Loucy (cell line): ENCODE data around the gene NADK.
"Not testable (repeated sequence)": the region's sequence is repeated elsewhere in the genome, so short reads cannot be mapped to it uniquely, and the experiment has no call there.

Source experiments
- H2AFZ ChIP-seq: fragments of 200-600 bp; sonication (generic); 2 replicates; pipeline ENCODE4 v1.6.0; 2016; ENCODE audit warnings: antibody characterized with exemption, mild to moderate bottlenecking, low read length, moderate library complexity
- H3F3A ChIP-seq: fragments of 200-600 bp; 2 replicates; pipeline ENCODE4 v1.6.0; 2016; ENCODE audit warnings: antibody characterized with exemption, low read depth, mild to moderate bottlenecking
- H3K27me3 ChIP-seq: fragments of 200-600 bp; sonication (generic); 2 replicates; pipeline ENCODE4 v1.6.1; 2014; ENCODE audit warnings: low read length, mild to moderate bottlenecking; ENCODE audit not compliant: insufficient read depth, poor library complexity, severe bottlenecking
- H3K36me3 ChIP-seq: fragments of 200-600 bp; sonication (generic); 2 replicates; pipeline ENCODE4 v1.6.1; 2016; ENCODE audit warnings: low read length; ENCODE audit not compliant: insufficient read depth
- H3K4me1 ChIP-seq: fragments of 200-600 bp; sonication (generic); 2 replicates; pipeline ENCODE4 v1.5.1; 2014; ENCODE audit warnings: low read length, mild to moderate bottlenecking; ENCODE audit not compliant: insufficient read depth, poor library complexity, severe bottlenecking
- H3K4me2 ChIP-seq: fragments of 200-600 bp; sonication (generic); 2 replicates; pipeline ENCODE4 v1.6.0; 2014; ENCODE audit warnings: antibody characterized with exemption, low read length, low read depth, mild to moderate bottlenecking; ENCODE audit not compliant: poor library complexity, severe bottlenecking
- H3K4me3 ChIP-seq: fragments of 200-600 bp; sonication (generic); 2 replicates; pipeline ENCODE4 v1.5.1; 2014; ENCODE audit warnings: low read length, mild to moderate bottlenecking, mixed read lengths; ENCODE audit not compliant: poor library complexity, severe bottlenecking
- H3K79me2 ChIP-seq: fragments of 200-600 bp; sonication (generic); 2 replicates; pipeline ENCODE4 v1.6.1; 2014; ENCODE audit warnings: low read length; ENCODE audit not compliant: insufficient read depth
- H3K9ac ChIP-seq: fragments of 200-600 bp; sonication (generic); 2 replicates; pipeline ENCODE4 v1.6.0; 2014; ENCODE audit warnings: mild to moderate bottlenecking, low read depth, low read length, moderate library complexity; ENCODE audit not compliant: poor library complexity, severe bottlenecking
- H3K9me2 ChIP-seq: fragments of 200-600 bp; sonication (generic); replicated peaks from 2 replicates; pipeline ENCODE4 v1.6.1; 2016; ENCODE audit warnings: low read depth, low read length, mixed read lengths
- H3K9me3 ChIP-seq: fragments of 200-600 bp; sonication (generic); 2 replicates; pipeline ENCODE4 v1.6.1; 2014; ENCODE audit warnings: mild to moderate bottlenecking, antibody characterized with exemption, low read length, low read depth; ENCODE audit not compliant: insufficient read depth
- H4K20me1 ChIP-seq: fragments of 200-600 bp; sonication (generic); 2 replicates; pipeline ENCODE4 v1.6.0; 2014; ENCODE audit warnings: antibody characterized with exemption, low read length, mild to moderate bottlenecking; ENCODE audit not compliant: insufficient read depth, poor library complexity, severe bottlenecking
- CTCF ChIP-seq: fragments of 200-600 bp; sonication (generic); conservative IDR thresholded peaks from 2 replicates; pipeline ENCODE4 v1.5.1; 2014; ENCODE audit warnings: mild to moderate bottlenecking, antibody characterized with exemption, low read length
- EZH2phosphoT487 ChIP-seq: fragments of 200-600 bp; IDR thresholded peaks from 2 replicates; pipeline ENCODE4 v1.6.1; 2018; ENCODE audit warnings: antibody characterized with exemption, mild to moderate bottlenecking, moderate library complexity, borderline replicate concordance

NADK gene

GRCh38 chr1:1703796-1704195, 74.5 kb downstream of the NADK start:
- Histone ChIP-seq H3K79me2 (no peaks in the 10 kb centered on the region), H2AFZ (no peak overlapping the region), H3K9ac (no peak overlapping the region), H3K9me2 (no peaks in the 10 kb centered on the region), H3K4me3 (no peak overlapping the region), H3K36me3 (no peaks in the 10 kb centered on the region), H3K4me1 (no peaks in the 10 kb centered on the region), H3K27me3 (no peaks in the 10 kb centered on the region), H3K9me3 (no peaks in the 10 kb centered on the region), H4K20me1 (no peaks in the 10 kb centered on the region), H3K4me2 (no peak overlapping the region), H3F3A (no peaks in the 10 kb centered on the region)
- TF ChIP-seq CTCF: no peak
- no peak for TF ChIP-seq EZH2phosphoT487

GRCh38 chr1:1702506-1702905, 75.8 kb downstream of the NADK start:
- H4K20me1 ChIP-seq, H3K4me1 ChIP-seq, H3K79me2 ChIP-seq, H3F3A ChIP-seq, H3K9me2 ChIP-seq, H3K9ac ChIP-seq, H3K9me3 ChIP-seq, H3K36me3 ChIP-seq, H3K4me2 ChIP-seq, H2AFZ ChIP-seq, H3K27me3 ChIP-seq, H3K4me3 ChIP-seq: not testable (repeated sequence)
